WTC11 (cell line): ENCODE measurements around the gene EPHA4. TPM values are rescaled to one million over a fixed set of nuclear protein-coding genes. Genes with fewer than 3 reads are reported as not detected.

Experiments used
- ATAC-seq: fragments of 200-7000 bp; cut with Tn5 transposase; 2 replicates; pipeline ENCODE4 v1.10.0; 2021; ENCODE audit warnings: mild to moderate bottlenecking, moderate library complexity
- CTCF ChIA-PET: fragments of 300-600 bp; sonication (Branson Sonifier 250); formaldehyde crosslinking; loops from one replicate; lab custom pipeline; 2021; ENCODE audit warnings: antibody characterized with exemption; lab: Charles Lee
- POLR2A ChIA-PET: fragments of 350-600 bp; sonication (Branson Sonifier 250); formaldehyde crosslinking; loops from one replicate; lab custom pipeline; 2021; ENCODE audit warnings: antibody characterized with exemption; lab: Charles Lee
- DNase-seq: peaks from one replicate; pipeline ENCODE4 v3.0.0; 2021; ENCODE audit warnings: low spot score
- H3K27ac Mint-ChIP-seq: 2 replicates; pipeline ENCODE4 v1.8.0; 2021; ENCODE audit warnings: mixed read lengths
- H3K27me3 Mint-ChIP-seq: 2 replicates; pipeline ENCODE4 v1.8.0; 2021; ENCODE audit warnings: low read depth, mild to moderate bottlenecking, moderate library complexity, mixed read lengths
- H3K36me3 Mint-ChIP-seq: 2 replicates; pipeline ENCODE4 v1.8.0; 2021; ENCODE audit warnings: mixed read lengths
- H3K4me1 Mint-ChIP-seq: 2 replicates; pipeline ENCODE4 v1.8.0; 2022; ENCODE audit warnings: mixed read lengths
- H3K4me3 Mint-ChIP-seq: 2 replicates; pipeline ENCODE4 v1.8.0; 2021; ENCODE audit warnings: mild to moderate bottlenecking, moderate library complexity, mixed read lengths
- H3K9me3 Mint-ChIP-seq: 2 replicates; pipeline ENCODE4 v1.8.0; 2021; ENCODE audit warnings: mixed read lengths
- CTCF ChIP-seq: fragments of 200-600 bp; IDR thresholded peaks from 2 replicates; pipeline ENCODE4 v1.8.0; 2022; ENCODE audit warnings: antibody characterized with exemption
- EMX1 ChIP-seq: fragments of 250-450 bp; sonication (Bioruptor Pico); IDR thresholded peaks from 2 replicates; pipeline ENCODE4 v1.8.0; 2021; ENCODE audit warnings: mild to moderate bottlenecking
- ERG ChIP-seq: fragments of 250-450 bp; sonication (Bioruptor Pico); IDR thresholded peaks from 2 replicates; pipeline ENCODE4 v1.8.0; 2021; ENCODE audit warnings: mild to moderate bottlenecking
- GABPB1 ChIP-seq: sonication (generic); formaldehyde crosslinking; IDR thresholded peaks from 2 replicates; pipeline ENCODE4 v1.8.1; 2023; ENCODE audit warnings: mild to moderate bottlenecking, missing genetic modification reagents
- GRHL2 ChIP-seq: fragments of 250-450 bp; sonication (Bioruptor Pico); IDR thresholded peaks from 2 replicates; pipeline ENCODE4 v1.8.0; 2022; ENCODE audit warnings: mild to moderate bottlenecking, moderate library complexity; ENCODE audit not compliant: insufficient replicate concordance, severe bottlenecking
- GTF2I ChIP-seq: fragments of 250-450 bp; sonication (Bioruptor Pico); conservative IDR thresholded peaks from 2 replicates; pipeline ENCODE4 v1.4.0; 2021; ENCODE audit warnings: mild to moderate bottlenecking
- IRF2 ChIP-seq: sonication (generic); formaldehyde crosslinking; IDR thresholded peaks from 2 replicates; pipeline ENCODE4 v1.8.0; 2022; ENCODE audit warnings: low read depth, missing genetic modification reagents, borderline replicate concordance
- MLX ChIP-seq: sonication (generic); formaldehyde crosslinking; IDR thresholded peaks from 2 replicates; pipeline ENCODE4 v1.8.1; 2023; ENCODE audit warnings: mild to moderate bottlenecking, missing genetic modification reagents, moderate library complexity
- PREB ChIP-seq: sonication (generic); formaldehyde crosslinking; IDR thresholded peaks from 2 replicates; pipeline ENCODE4 v1.8.1; 2022; ENCODE audit warnings: mild to moderate bottlenecking, missing genetic modification reagents, moderate library complexity, borderline replicate concordance
- TEAD4 ChIP-seq: sonication (generic); formaldehyde crosslinking; IDR thresholded peaks from 2 replicates; pipeline ENCODE4 v1.8.0; 2022; ENCODE audit warnings: mild to moderate bottlenecking, missing genetic modification reagents
- TP53 ChIP-seq: sonication (generic); formaldehyde crosslinking; IDR thresholded peaks from 2 replicates; pipeline ENCODE4 v1.8.1; 2023; ENCODE audit warnings: mild to moderate bottlenecking, missing genetic modification reagents
- USF1 ChIP-seq: sonication (generic); formaldehyde crosslinking; IDR thresholded peaks from 2 replicates; pipeline ENCODE4 v1.8.0; 2022; ENCODE audit warnings: mild to moderate bottlenecking, missing genetic modification reagents
- ZMAT4 ChIP-seq: fragments of 250-450 bp; sonication (Bioruptor Pico); IDR thresholded peaks from 2 replicates; pipeline ENCODE4 v1.9.0; 2021; ENCODE audit warnings: mild to moderate bottlenecking
- total RNA-seq: library from RNA; stranded (reverse); gene quantifications from 3 replicates; pipeline ENCODE4 v1.2.3, GENCODE V29; 2021
- TF ChIP-seq, protein P1 (sequence below): sonication (generic); formaldehyde crosslinking; IDR thresholded peaks from 2 replicates; pipeline ENCODE4 v1.8.0; 2023; ENCODE audit warnings: missing genetic modification reagents, mild to moderate bottlenecking, borderline replicate concordance

EPHA4 gene
- total RNA-seq, 1 experiment from 2014 or later: 11.0 TPM

DNA sequence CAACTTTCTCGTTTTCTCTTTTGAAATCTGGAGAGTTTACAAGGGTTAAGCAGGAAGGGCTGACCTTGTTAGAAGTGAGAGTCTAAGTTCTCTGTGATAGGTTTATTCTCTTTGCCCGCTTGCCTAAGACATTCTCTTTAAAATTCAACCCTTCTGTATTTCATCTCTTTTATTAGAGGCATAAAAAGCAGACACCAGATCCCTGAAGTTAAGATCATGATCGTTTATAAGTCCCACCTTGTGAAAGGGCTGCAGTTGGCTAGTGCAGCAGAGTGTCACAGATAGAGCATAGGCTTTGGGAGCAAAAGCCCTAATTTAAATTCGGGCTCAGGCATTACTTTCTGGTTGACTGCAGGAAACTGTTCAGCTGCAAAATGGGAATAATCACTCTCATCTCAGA is 181.2 kb downstream of the EPHA4 start (continued):
- TF ChIP-seq ERG (CRISPR knock-in tag): no peak
- no peak for TF ChIP-seq PREB
- no peak for TF ChIP-seq USF1 (CRISPR knock-in tag)
- TF ChIP-seq EMX1 (CRISPR knock-in tag): no peak
- no peak for TF ChIP-seq MLX (CRISPR knock-in tag)

DNA sequence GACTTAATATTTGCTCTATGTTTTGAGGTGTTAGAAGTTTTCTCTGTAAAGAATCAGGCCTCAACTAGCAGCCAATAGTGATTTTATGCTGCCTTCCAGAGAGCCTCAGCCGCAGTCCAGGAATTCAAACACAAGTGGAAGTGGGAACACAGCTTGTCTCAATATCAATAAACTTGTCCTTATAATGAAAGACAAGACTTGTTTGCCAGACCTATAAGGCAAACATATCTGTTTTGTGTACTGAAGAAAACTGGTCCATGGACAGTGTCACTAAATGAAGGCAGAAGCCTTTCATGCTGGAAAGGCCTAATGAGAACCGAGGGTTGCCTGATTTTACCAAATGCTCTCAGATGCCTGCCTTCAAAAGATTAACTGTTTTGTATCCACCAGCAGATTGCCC is 182.2 kb downstream of the EPHA4 start:
- no peak for TF ChIP-seq MLX (CRISPR knock-in tag)
- no peak for TF ChIP-seq CTCF
- TF ChIP-seq ERG (CRISPR knock-in tag): no peak
- TF ChIP-seq GRHL2 (CRISPR knock-in tag): no peak
- TF ChIP-seq GTF2I (CRISPR knock-in tag): no peak
- no peak for TF ChIP-seq TP53 (CRISPR knock-in tag)
- TF ChIP-seq ZMAT4 (CRISPR knock-in tag): no peak
- TF ChIP-seq IRF2 (CRISPR knock-in tag): no peak
- TF ChIP-seq EMX1 (CRISPR knock-in tag): no peak
- TF ChIP-seq TEAD4 (CRISPR knock-in tag): no peak
- TF ChIP-seq, protein P1, sequence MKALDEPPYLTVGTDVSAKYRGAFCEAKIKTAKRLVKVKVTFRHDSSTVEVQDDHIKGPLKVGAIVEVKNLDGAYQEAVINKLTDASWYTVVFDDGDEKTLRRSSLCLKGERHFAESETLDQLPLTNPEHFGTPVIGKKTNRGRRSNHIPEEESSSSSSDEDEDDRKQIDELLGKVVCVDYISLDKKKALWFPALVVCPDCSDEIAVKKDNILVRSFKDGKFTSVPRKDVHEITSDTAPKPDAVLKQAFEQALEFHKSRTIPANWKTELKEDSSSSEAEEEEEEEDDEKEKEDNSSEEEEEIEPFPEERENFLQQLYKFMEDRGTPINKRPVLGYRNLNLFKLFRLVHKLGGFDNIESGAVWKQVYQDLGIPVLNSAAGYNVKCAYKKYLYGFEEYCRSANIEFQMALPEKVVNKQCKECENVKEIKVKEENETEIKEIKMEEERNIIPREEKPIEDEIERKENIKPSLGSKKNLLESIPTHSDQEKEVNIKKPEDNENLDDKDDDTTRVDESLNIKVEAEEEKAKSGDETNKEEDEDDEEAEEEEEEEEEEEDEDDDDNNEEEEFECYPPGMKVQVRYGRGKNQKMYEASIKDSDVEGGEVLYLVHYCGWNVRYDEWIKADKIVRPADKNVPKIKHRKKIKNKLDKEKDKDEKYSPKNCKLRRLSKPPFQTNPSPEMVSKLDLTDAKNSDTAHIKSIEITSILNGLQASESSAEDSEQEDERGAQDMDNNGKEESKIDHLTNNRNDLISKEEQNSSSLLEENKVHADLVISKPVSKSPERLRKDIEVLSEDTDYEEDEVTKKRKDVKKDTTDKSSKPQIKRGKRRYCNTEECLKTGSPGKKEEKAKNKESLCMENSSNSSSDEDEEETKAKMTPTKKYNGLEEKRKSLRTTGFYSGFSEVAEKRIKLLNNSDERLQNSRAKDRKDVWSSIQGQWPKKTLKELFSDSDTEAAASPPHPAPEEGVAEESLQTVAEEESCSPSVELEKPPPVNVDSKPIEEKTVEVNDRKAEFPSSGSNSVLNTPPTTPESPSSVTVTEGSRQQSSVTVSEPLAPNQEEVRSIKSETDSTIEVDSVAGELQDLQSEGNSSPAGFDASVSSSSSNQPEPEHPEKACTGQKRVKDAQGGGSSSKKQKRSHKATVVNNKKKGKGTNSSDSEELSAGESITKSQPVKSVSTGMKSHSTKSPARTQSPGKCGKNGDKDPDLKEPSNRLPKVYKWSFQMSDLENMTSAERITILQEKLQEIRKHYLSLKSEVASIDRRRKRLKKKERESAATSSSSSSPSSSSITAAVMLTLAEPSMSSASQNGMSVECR (CRISPR knock-in tag): no peak
- TF ChIP-seq GABPB1 (CRISPR knock-in tag): no peak
- Mint-ChIP-seq H3K27me3 (no peaks in the 10 kb centered on the region), H3K4me3 (no peak overlapping the region), H3K9me3 (no peaks in the 10 kb centered on the region), H3K36me3 (no peaks in the 10 kb centered on the region), H3K27ac (no peak overlapping the region), H3K4me1 (peaks cover 4% of the 10 kb centered on the region)
- DNase-seq: no peak
- POLR2A ChIA-PET: no interaction called here
- CTCF ChIA-PET: no interaction called here
- no peak for ATAC-seq
